Stimulated activated CD4-positive, alpha-beta T cell treated with anti-CD3 and anti-CD28 coated beads, Interleukin-1b, Interleukin-23, amount 100 ng/mL, for 1 hour (primary cell): ENCODE data around the gene CNKSR1.

ENCODE experiments used
- DNase-seq, 2 donors: peaks; one replicate each; pipeline ENCODE4 v3.0.0-alpha.2; 2020; ENCODE audit warnings: low read depth in 2 of 2

CNKSR1 gene

DNA sequence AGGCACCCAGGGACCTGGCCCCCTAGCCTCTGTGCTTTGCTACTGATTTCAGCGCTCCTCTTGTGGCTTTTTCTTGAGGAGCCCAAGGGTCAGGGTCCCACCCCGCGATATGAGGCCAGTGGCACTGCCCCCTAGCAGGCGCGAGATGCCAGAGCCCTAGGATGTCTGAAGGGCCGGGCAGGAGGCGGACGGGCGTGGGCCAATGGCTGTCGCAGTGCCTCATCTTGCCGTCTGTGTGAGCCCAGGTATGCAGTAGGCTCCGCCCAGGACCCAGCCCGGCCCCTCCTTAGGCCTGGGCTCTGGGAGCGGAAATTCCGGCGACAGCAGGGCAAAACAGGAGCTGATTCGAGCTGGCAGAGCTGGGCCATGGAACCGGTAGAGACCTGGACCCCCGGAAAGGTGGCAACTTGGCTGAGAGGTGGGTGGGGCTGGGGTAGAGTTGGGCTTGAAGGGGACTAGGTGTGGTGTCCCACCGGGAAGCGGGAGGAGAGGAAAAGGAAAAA, at the start of gene CNKSR1:
Gene CNKSR1, plus strand, starts transcription at position 310 of the 503 bp plus-strand sequence. Its CDS starts 57 bp downstream, at position 367.
- no peak for DNase-seq

GRCh38 chr1:26129778-26130177, 47.5 kb upstream of the CNKSR1 start:
- no peak for DNase-seq

- DNase-seq: no peak
Observed at GRCh38 chr1:26130695-26131094, 46.6 kb upstream of the CNKSR1 start.

- no peak for DNase-seq
Observed at GRCh38 chr1:26132128-26132833, 45.0 kb upstream of the CNKSR1 start.

- DNase-seq: no peak
Observed at GRCh38 chr1:26132834-26133167, 44.5 kb upstream of the CNKSR1 start.

- DNase-seq: no peak
Observed at GRCh38 chr1:26134466-26134865, 42.8 kb upstream of the CNKSR1 start.

DNA sequence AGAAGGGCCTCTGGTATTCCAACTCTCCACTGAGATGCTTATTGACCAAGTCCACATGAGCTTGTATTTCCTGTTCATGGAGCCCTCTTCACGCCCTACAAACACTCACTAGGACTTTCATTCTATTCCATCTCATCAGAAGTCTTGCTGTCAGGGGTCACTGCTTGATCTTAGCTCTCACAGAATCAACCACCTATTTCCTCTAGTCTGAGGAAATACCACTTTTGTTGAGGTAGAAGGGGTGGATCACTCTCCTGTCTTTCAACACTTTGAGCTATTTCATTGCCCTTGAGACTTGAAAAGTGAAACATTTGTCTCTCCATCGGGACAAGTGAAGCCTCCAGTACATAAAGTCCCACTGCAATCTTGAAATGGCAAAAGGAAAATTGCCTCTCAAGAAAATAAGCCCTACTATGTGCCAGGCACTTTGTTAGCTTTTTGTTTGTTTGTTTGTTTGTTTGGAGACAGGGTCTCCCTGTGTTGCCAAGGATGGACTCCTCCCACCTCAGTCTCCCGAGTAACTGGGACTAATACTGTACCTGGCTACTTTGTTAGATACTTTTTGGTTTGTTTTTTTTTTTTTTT, 38.2 kb upstream of the CNKSR1 start:
- DNase-seq: no peak

DNA sequence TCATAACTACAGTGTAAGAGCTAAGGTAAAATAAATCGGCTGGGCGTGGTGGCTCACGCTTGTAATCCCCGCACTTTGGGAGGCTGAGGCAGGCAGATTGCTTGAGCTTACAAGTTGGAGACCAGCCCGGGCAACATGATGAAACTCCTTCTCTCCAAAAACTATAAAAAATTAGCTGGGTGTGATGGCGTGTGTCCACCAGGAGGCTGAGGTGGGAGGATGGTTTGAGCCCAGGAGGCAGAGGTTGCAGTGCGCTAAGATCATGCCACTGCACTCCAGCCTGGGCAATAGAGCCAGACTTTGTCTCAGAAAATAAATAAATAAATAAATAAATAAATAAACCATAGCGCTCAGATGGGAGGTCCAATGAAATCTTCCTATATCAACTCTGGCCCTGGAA, 35.1 kb upstream of the CNKSR1 start:
- DNase-seq: no peak

- DNase-seq: peak; percentile 48
Observed at GRCh38 chr1:26145041-26145959, 32.0 kb upstream of the CNKSR1 start.

GRCh38 chr1:26145960-26146294, 31.4 kb upstream of the CNKSR1 start:
- no peak for DNase-seq

GRCh38 chr1:26148887-26149286, 28.4 kb upstream of the CNKSR1 start:
- no peak for DNase-seq

- no peak for DNase-seq
Observed at GRCh38 chr1:26153966-26154532, 23.2 kb upstream of the CNKSR1 start.

GRCh38 chr1:26154750-26155149, 22.5 kb upstream of the CNKSR1 start:
- DNase-seq: no peak

GRCh38 chr1:26155370-26156284, 21.7 kb upstream of the CNKSR1 start:
- no peak for DNase-seq

- DNase-seq: no peak
Observed at GRCh38 chr1:26156285-26157038, 20.8 kb upstream of the CNKSR1 start.

DNA sequence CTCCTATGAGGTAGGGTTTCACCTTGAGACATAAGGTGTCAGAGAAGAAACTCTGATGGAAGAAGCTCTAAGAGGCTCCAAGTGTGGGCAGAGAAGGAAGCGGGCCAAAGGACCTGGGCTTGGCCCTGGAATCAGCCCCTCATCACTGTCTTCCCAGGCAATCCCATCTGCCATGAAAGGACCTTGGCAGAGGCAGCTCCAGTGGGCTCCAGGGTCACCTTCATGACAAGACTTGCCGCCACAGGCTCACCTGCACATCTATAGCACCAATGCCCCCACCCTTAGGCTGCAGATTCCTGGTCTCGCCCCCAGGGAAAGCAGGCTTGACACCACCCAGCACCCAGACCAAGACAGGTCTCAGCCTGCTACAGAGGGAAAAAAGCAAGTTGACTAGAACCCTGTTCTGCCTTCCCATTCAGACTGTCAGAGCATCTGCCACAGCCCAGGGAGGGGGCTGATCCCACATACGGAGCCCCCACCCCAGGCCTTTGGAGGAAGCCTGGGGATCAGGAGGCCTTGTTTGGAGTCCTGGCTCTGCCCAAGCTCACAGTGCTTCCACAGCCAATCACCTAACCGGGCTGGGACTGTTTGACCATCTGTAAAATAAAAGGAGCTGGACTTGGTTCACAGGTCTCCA, 18.9 kb upstream of the CNKSR1 start:
- DNase-seq: no peak

GRCh38 chr1:26158908-26159742, 18.2 kb upstream of the CNKSR1 start, which contains the start of gene FAM110D:
FAM110D (plus strand) TSS chr1:26159079; CDS start chr1:26161292, 2,213 bp downstream.
- DNase-seq: no peak

GRCh38 chr1:26159743-26160039, 17.6 kb upstream of the CNKSR1 start:
- no peak for DNase-seq
